ENCODE data around the gene STRIP2. TPM values are rescaled to one million over a fixed set of nuclear protein-coding genes. Genes with fewer than 3 reads are reported as not detected.

The STRIP2 gene
- polyA plus RNA-seq, 1 donor from 2014 or later, result 7.4 TPM

DNA sequence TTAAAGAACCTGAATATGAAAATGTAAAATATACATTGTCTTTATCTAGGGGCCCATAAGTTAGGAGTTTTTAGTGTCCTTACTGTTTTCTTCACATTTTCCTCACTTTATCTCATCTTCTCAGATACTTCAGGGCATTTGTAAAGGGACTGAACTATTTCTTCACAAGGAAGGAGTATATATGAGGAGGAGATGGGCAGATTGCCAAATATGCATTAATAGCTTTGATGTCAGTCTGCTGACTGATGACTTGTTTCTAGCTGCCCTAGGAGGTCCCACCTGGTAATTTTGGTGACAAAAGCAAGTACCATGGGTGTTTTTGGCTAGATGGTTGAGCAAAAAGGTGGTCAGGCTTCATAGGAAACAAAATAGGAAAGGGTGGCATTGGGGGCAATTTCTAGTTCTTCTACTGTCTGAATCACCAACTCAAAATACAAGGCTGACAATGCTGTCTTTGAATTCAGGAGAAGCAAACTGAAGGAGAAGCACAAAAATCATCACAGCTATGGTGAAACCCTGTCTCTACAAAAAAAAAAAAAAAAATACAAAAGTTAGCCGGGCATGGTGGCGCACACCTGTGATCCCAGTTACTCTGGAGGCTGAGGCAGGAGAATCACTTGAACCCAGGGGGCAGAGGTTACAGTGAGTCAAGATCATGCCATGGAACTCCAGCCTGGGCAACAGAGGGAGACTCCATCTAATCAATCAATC lies 10.4 kb upstream of the STRIP2 start:
- no peaks in the 10 kb centered on the region for H3K79me2 ChIP-seq (replicated peaks; ENCODE audit: insufficient read depth, low read length)
- no peak overlapping the region for H3K9ac ChIP-seq (ENCODE audit: low read length)
- H3K36me3 ChIP-seq (ENCODE audit: insufficient read depth, low read length), result peaks cover 9% of the 10 kb centered on the region
- H3F3A ChIP-seq (ENCODE audit: insufficient read depth, low read length, poor library complexity, severe bottlenecking), result no peaks in the 10 kb centered on the region
- H3K9me2 ChIP-seq (ENCODE audit: insufficient read depth, low read length), result no peaks in the 10 kb centered on the region
- H3K4me3 ChIP-seq (ENCODE audit: low read length), result no peak overlapping the region
- TF ChIP-seq, protein P1, sequence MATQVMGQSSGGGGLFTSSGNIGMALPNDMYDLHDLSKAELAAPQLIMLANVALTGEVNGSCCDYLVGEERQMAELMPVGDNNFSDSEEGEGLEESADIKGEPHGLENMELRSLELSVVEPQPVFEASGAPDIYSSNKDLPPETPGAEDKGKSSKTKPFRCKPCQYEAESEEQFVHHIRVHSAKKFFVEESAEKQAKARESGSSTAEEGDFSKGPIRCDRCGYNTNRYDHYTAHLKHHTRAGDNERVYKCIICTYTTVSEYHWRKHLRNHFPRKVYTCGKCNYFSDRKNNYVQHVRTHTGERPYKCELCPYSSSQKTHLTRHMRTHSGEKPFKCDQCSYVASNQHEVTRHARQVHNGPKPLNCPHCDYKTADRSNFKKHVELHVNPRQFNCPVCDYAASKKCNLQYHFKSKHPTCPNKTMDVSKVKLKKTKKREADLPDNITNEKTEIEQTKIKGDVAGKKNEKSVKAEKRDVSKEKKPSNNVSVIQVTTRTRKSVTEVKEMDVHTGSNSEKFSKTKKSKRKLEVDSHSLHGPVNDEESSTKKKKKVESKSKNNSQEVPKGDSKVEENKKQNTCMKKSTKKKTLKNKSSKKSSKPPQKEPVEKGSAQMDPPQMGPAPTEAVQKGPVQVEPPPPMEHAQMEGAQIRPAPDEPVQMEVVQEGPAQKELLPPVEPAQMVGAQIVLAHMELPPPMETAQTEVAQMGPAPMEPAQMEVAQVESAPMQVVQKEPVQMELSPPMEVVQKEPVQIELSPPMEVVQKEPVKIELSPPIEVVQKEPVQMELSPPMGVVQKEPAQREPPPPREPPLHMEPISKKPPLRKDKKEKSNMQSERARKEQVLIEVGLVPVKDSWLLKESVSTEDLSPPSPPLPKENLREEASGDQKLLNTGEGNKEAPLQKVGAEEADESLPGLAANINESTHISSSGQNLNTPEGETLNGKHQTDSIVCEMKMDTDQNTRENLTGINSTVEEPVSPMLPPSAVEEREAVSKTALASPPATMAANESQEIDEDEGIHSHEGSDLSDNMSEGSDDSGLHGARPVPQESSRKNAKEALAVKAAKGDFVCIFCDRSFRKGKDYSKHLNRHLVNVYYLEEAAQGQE (IDR thresholded peaks at IDR 0.05; ENCODE audit: borderline replicate concordance), result no peak
- TF ChIP-seq, protein P2, sequence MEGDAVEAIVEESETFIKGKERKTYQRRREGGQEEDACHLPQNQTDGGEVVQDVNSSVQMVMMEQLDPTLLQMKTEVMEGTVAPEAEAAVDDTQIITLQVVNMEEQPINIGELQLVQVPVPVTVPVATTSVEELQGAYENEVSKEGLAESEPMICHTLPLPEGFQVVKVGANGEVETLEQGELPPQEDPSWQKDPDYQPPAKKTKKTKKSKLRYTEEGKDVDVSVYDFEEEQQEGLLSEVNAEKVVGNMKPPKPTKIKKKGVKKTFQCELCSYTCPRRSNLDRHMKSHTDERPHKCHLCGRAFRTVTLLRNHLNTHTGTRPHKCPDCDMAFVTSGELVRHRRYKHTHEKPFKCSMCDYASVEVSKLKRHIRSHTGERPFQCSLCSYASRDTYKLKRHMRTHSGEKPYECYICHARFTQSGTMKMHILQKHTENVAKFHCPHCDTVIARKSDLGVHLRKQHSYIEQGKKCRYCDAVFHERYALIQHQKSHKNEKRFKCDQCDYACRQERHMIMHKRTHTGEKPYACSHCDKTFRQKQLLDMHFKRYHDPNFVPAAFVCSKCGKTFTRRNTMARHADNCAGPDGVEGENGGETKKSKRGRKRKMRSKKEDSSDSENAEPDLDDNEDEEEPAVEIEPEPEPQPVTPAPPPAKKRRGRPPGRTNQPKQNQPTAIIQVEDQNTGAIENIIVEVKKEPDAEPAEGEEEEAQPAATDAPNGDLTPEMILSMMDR (IDR thresholded peaks at IDR 0.05; ENCODE audit: poor library complexity, severe bottlenecking), result no peak
- no peak for TF ChIP-seq RAD21 (conservative IDR thresholded peaks at IDR 0.05)
- TF ChIP-seq EZH2 (IDR thresholded peaks at IDR 0.05; ENCODE audit: borderline replicate concordance, insufficient read depth, low read length, poor library complexity, severe bottlenecking), result no peak
- no peak for TF ChIP-seq POLR2AphosphoS5 (IDR thresholded peaks at IDR 0.05)
- TF ChIP-seq MXI1 (conservative IDR thresholded peaks at IDR 0.05; ENCODE audit: poor library complexity, severe bottlenecking), result no peak
- TF ChIP-seq EP300 (conservative IDR thresholded peaks at IDR 0.05; ENCODE audit: poor library complexity, severe bottlenecking), result no peak
- no peak for TF ChIP-seq TAF1 (IDR thresholded peaks at IDR 0.05; ENCODE audit: low read depth)
- no peak for TF ChIP-seq SMC3 (conservative IDR thresholded peaks at IDR 0.05; ENCODE audit: poor library complexity)
- H3K9me3 ChIP-seq (ENCODE audit: low read length), result no peaks in the 10 kb centered on the region
- H3K27me3 ChIP-seq (ENCODE audit: insufficient read depth, low read depth, low read length), result no peaks in the 10 kb centered on the region
- no peak overlapping the region for H2AFZ ChIP-seq (ENCODE audit: low read depth, low read length)
- H4K20me1 ChIP-seq (ENCODE audit: insufficient read depth), result no peaks in the 10 kb centered on the region
- no peak overlapping the region for H3K27ac ChIP-seq (ENCODE audit: low read length)
- H3K4me2 ChIP-seq (ENCODE audit: low read length), result no peak overlapping the region

DNA sequence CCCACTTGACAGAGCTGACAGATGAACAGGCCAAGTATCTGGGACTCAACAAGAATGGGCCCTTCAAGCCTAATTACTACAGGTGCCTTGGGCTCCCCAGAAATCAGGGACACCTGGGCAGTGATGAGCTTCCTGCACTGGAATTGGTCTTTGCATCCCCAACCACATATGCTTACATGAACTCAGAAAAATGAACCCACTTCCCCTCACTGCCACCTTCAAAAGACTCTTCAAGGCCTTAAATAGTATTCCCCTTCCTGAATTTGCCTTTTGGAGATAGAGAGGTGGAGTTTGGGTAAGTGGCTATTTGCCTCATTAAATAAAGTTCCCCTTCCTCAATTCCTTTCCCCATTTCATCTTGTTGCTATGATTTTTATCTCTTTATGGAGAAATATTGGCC lies 7.8 kb upstream of the STRIP2 start:
- H3F3A ChIP-seq (ENCODE audit: insufficient read depth, low read length, poor library complexity, severe bottlenecking), result no peaks in the 10 kb centered on the region
- H3K27ac ChIP-seq (ENCODE audit: low read length), result no peak overlapping the region
- no peak for TF ChIP-seq MXI1 (conservative IDR thresholded peaks at IDR 0.05; ENCODE audit: poor library complexity, severe bottlenecking)
- TF ChIP-seq EP300 (conservative IDR thresholded peaks at IDR 0.05; ENCODE audit: poor library complexity, severe bottlenecking), result no peak
- no peak for TF ChIP-seq TAF1 (IDR thresholded peaks at IDR 0.05; ENCODE audit: low read depth)
- TF ChIP-seq, protein P2 (IDR thresholded peaks at IDR 0.05; ENCODE audit: poor library complexity, severe bottlenecking), result no peak
- no peak for TF ChIP-seq RAD21 (conservative IDR thresholded peaks at IDR 0.05)
- TF ChIP-seq SMC3 (conservative IDR thresholded peaks at IDR 0.05; ENCODE audit: poor library complexity), result no peak
- TF ChIP-seq EZH2 (IDR thresholded peaks at IDR 0.05; ENCODE audit: borderline replicate concordance, insufficient read depth, low read length, poor library complexity, severe bottlenecking), result no peak
- no peak for TF ChIP-seq POLR2AphosphoS5 (IDR thresholded peaks at IDR 0.05)
- TF ChIP-seq, protein P1 (IDR thresholded peaks at IDR 0.05; ENCODE audit: borderline replicate concordance), result no peak
- H3K9ac ChIP-seq (ENCODE audit: low read length), result no peak overlapping the region
- H3K9me3 ChIP-seq (ENCODE audit: low read length), result no peaks in the 10 kb centered on the region
- no peak overlapping the region for H2AFZ ChIP-seq (ENCODE audit: low read depth, low read length)
- H3K4me3 ChIP-seq (ENCODE audit: low read length), result no peak overlapping the region
- no peak overlapping the region for H3K4me2 ChIP-seq (ENCODE audit: low read length)
- H3K27me3 ChIP-seq (ENCODE audit: insufficient read depth, low read depth, low read length), result no peaks in the 10 kb centered on the region
- peaks cover 9% of the 10 kb centered on the region for H3K36me3 ChIP-seq (ENCODE audit: insufficient read depth, low read length)
- H4K20me1 ChIP-seq (ENCODE audit: insufficient read depth), result no peaks in the 10 kb centered on the region
- H3K79me2 ChIP-seq (replicated peaks; ENCODE audit: insufficient read depth, low read length), result no peaks in the 10 kb centered on the region
- H3K9me2 ChIP-seq (ENCODE audit: insufficient read depth, low read length), result no peaks in the 10 kb centered on the region

All from neural cell (in vitro differentiated cells).